K562 (cell line): ENCODE measurements around the gene MYB. TPM values are rescaled to one million over a fixed set of nuclear protein-coding genes. Genes with fewer than 3 reads are reported as not detected.

ENCODE experiments used
- ATAC-seq: fragments of 200-7000 bp; cut with Tn5 transposase; 3 replicates; pipeline ENCODE4 v1.9.1; 2020; ENCODE audit warnings: moderate library complexity
- BruUV-seq: library from RNA; stranded (reverse); fragments of 400-500 nt; replicated peaks from 2 replicates; lab custom pipeline; 2021; lab: Mats Ljungman, UMichigan
- CTCF ChIA-PET: fragments of 300-600 bp; formaldehyde crosslinking; extraction: SDS; loops from one replicate; lab custom pipeline; 2021; ENCODE audit warnings: low intra/inter-chr PET ratio; lab: Yijun Ruan, JAX
- POLR2A ChIA-PET: fragments of 300-600, 350-650 bp; sonication (Branson Sonifier 250); formaldehyde crosslinking; extraction: SDS; loops from one replicate; lab custom pipeline; 2021; ENCODE audit warnings: antibody characterized with exemption, inconsistent platforms; lab: Yijun Ruan, JAX
- DNase-seq, 4 experiments: peaks; one replicate each; pipeline versions ENCODE4 v3.0.0 to v3.0.0-alpha.2; 2011 to 2018; ENCODE audit warnings: low spot score in 3 of 4, mixed read lengths in 3 of 4; ENCODE audit errors: extremely low read depth in 1 of 4
- FAIRE-seq: peaks from 2 replicates; lab custom pipeline; 2011; peaks lifted over from hg19 to GRCh38; lab: Jason Lieb, UNC
- H2AFZ ChIP-seq: 2 replicates; pipeline ENCODE4 v1.6.0; 2011; ENCODE audit warnings: low read depth, low read length, control low read depth, inconsistent platforms
- H3K27ac ChIP-seq: fragments of 200-600 bp; 3 replicates; pipeline ENCODE4 v1.8.0; 2011; ENCODE audit warnings: low read depth, mild to moderate bottlenecking, control low read depth, inconsistent platforms, low read length, moderate library complexity, mixed read lengths; ENCODE audit errors: extremely low read depth
- H3K27me3 ChIP-seq, 2 experiments: fragments of 300-600 bp in 1 of 2; 2 replicates in 1 of 2; 3 replicates in 1 of 2; pipeline versions ENCODE4 v1.6.0 to v1.8.0; 2011; ENCODE audit warnings: inconsistent platforms in 2 of 2, low read length in 2 of 2, mild to moderate bottlenecking in 1 of 2, mixed read lengths in 1 of 2, moderate library complexity in 1 of 2; ENCODE audit not compliant: control insufficient read depth in 2 of 2, insufficient read depth in 2 of 2
- H3K36me3 ChIP-seq: fragments of 300-600 bp; 3 replicates; pipeline ENCODE4 v1.8.0; 2011; ENCODE audit warnings: mild to moderate bottlenecking, low read length, inconsistent platforms; ENCODE audit not compliant: control insufficient read depth, insufficient read depth
- H3K4me1 ChIP-seq, 2 experiments: fragments of 200-600 bp in 1 of 2; replicated peaks in 1 of 2; 2 replicates in 1 of 2; 3 replicates in 1 of 2; pipeline versions ENCODE4 v1.5.1 to v1.8.0; 2011; ENCODE audit warnings: inconsistent platforms in 2 of 2, low read length in 2 of 2, mild to moderate bottlenecking in 1 of 2, mixed read lengths in 1 of 2, moderate library complexity in 1 of 2; ENCODE audit not compliant: control insufficient read depth in 2 of 2, insufficient read depth in 2 of 2
- H3K4me2 ChIP-seq: 2 replicates; pipeline ENCODE4 v1.6.1; 2011; ENCODE audit warnings: low read length, control low read depth, inconsistent platforms, mixed read lengths; ENCODE audit not compliant: insufficient read depth
- H3K4me3 ChIP-seq: fragments of 200-600 bp; sonication (generic), shearing (Covaris generic); 2 replicates; pipeline ENCODE4 v1.5.1; 2016; ENCODE audit warnings: control low read depth, inconsistent platforms
- H3K79me2 ChIP-seq: fragments of 200-600 bp; 3 replicates; pipeline ENCODE4 v1.8.0; 2011; ENCODE audit warnings: low read length, inconsistent platforms; ENCODE audit not compliant: control insufficient read depth, insufficient read depth
- H3K9ac ChIP-seq, 2 experiments: 2 replicates each; pipeline versions ENCODE4 v1.6.0 to v1.6.1; 2011; ENCODE audit warnings: low read depth in 2 of 2, low read length in 2 of 2, control low read depth in 1 of 2, inconsistent platforms in 1 of 2, mild to moderate bottlenecking in 1 of 2, mixed read lengths in 1 of 2; ENCODE audit not compliant: insufficient read depth in 1 of 2
- H3K9me1 ChIP-seq: one replicate; pipeline ENCODE4 v1.6.0; 2011; ENCODE audit warnings: inconsistent platforms, mild to moderate bottlenecking, low read length, moderate library complexity; ENCODE audit not compliant: control insufficient read depth, insufficient read depth
- H3K9me3 ChIP-seq: replicated peaks from 2 replicates; pipeline ENCODE4 v1.5.1; 2011; ENCODE audit warnings: low read depth, low read length, inconsistent platforms; ENCODE audit not compliant: control insufficient read depth, insufficient read depth
- H4K20me1 ChIP-seq: replicated peaks from 2 replicates; pipeline ENCODE4 v1.6.1; 2011; ENCODE audit warnings: low read length, inconsistent platforms, mixed read lengths; ENCODE audit not compliant: control insufficient read depth, insufficient read depth
- BMI1 ChIP-seq: fragments of 150-350 bp; IDR thresholded peaks from 2 replicates; pipeline ENCODE4 v1.6.1; 2014; ENCODE audit warnings: low read length
- LARP7 ChIP-seq: fragments of 450-650 bp; IDR thresholded peaks from 2 replicates; pipeline ENCODE4 v1.6.1; 2016
- NFIC ChIP-seq: fragments of 450-650 bp; IDR thresholded peaks from 2 replicates; pipeline ENCODE4 v1.6.1; 2017; ENCODE audit warnings: mild to moderate bottlenecking, inconsistent platforms
- NFRKB ChIP-seq: fragments of 450-650 bp; IDR thresholded peaks from 2 replicates; pipeline ENCODE4 v1.6.1; 2016; ENCODE audit warnings: low read depth
- THRAP3 ChIP-seq: fragments of 450-650 bp; IDR thresholded peaks from 2 replicates; pipeline ENCODE4 v1.6.1; 2016; ENCODE audit warnings: mild to moderate bottlenecking, inconsistent platforms, borderline replicate concordance
- ZFX ChIP-seq: sonication (generic); formaldehyde crosslinking; IDR thresholded peaks from 2 replicates; pipeline ENCODE4 v1.8.0; 2022; ENCODE audit warnings: mild to moderate bottlenecking, missing genetic modification reagents, moderate library complexity
- ZNF239 ChIP-seq: fragments of 250-450 bp; sonication (Bioruptor Pico); IDR thresholded peaks from 2 replicates; pipeline ENCODE4 v1.4.0; 2020; ENCODE audit warnings: mild to moderate bottlenecking
- ZNF408 ChIP-seq: fragments of 250-450 bp; sonication (Bioruptor Pico); IDR thresholded peaks from 2 replicates; pipeline ENCODE4 v1.4.0; 2020; ENCODE audit warnings: low read depth, mild to moderate bottlenecking, moderate library complexity
- ZNF589 ChIP-seq: fragments of 200-800 bp; sonication (Bioruptor generic); IDR thresholded peaks from 2 replicates; pipeline ENCODE4 v1.6.1; 2016; ENCODE audit warnings: low read depth, missing genetic modification characterization, missing compliant biosample characterization
- ZSCAN29 ChIP-seq: fragments of 450-650 bp; IDR thresholded peaks from 2 replicates; pipeline ENCODE4 v1.6.1; 2017
- WGBS: fragments of 100-300 bp; shearing (Covaris generic); methylation state at CpG from one replicate; pipeline ENCODE4 v1.1.6; 2016; ENCODE audit warnings: low coverage, mixed read lengths; ENCODE audit not compliant: insufficient coverage; ENCODE audit errors: missing lambda C conversion rate; 5-methylcytosine and 5-hydroxymethylcytosine counted together
- in situ Hi-C: fragments of 300-500 bp; cut with MboI; formaldehyde crosslinking; loops from 4 replicates; pipeline ENCODE4 v1.15.0; 2018; ENCODE audit warnings: inconsistent platforms, mixed read lengths
- intact Hi-C: fragments of 100-400 bp; cut with micrococcal nuclease; formaldehyde crosslinking; loops from 2 replicates; pipeline ENCODE4 v1.14.2; 2022
- polyA plus RNA-seq, 8 experiments: library from polyadenylated mRNA; depleted of rRNA in 4 of 8; stranded (reverse) in 5 of 8; unstranded in 3 of 8; fragments of >200 nt; fragmentation: Nextera tagmentation in 2 of 8; fragmentation: Illumina TruSeq in 1 of 8; extraction: Ambion mirVana in 2 of 8; extraction: Trizol in 1 of 8; gene quantifications; 2 replicates each; pipeline versions ENCODE4 v1.2.1 to v1.2.3, GENCODE V29; 2011 to 2014; ENCODE audit warnings: inconsistent platforms in 1 of 8, missing spikeins in 1 of 8
- total RNA-seq, 7 experiments: library from RNA; depleted of rRNA in 6 of 7; stranded (reverse); fragments of >200 nt in 6 of 7; fragmentation: Illumina TruSeq in 2 of 7; extraction: Trizol in 2 of 7; gene quantifications; 2 replicates each; pipeline versions ENCODE4 v1.2.1 to v1.2.3, GENCODE V29; 2011 to 2021; ENCODE audit warnings: low replicate concordance in 1 of 7
- TF ChIP-seq, protein P1 (sequence below): sonication (generic); formaldehyde crosslinking; IDR thresholded peaks from 2 replicates; pipeline ENCODE4 v1.8.1; 2023; ENCODE audit warnings: mild to moderate bottlenecking, missing genetic modification reagents
- TF ChIP-seq, protein P2 (sequence below): fragments of 250-450 bp; sonication (Bioruptor Pico); IDR thresholded peaks from 2 replicates; pipeline ENCODE4 v1.8.0; 2021; ENCODE audit warnings: borderline replicate concordance, mild to moderate bottlenecking, moderate library complexity; ENCODE audit not compliant: poor library complexity, severe bottlenecking
- TF ChIP-seq, protein P3 (sequence below): sonication (generic); IDR thresholded peaks from 2 replicates; pipeline ENCODE4 v1.6.1; 2016
- TF ChIP-seq, protein P4 (sequence below): fragments of 450-650 bp; IDR thresholded peaks from 2 replicates; pipeline ENCODE4 v1.6.1; 2017; ENCODE audit warnings: antibody characterized with exemption, mild to moderate bottlenecking

The MYB gene
- total and polyA plus RNA-seq, 9 of the 15 experiments (the other 6 are each of a cell fraction or from before 2014, with no cell fraction given): 35.8 to 218 (median 140) TPM

DNA sequence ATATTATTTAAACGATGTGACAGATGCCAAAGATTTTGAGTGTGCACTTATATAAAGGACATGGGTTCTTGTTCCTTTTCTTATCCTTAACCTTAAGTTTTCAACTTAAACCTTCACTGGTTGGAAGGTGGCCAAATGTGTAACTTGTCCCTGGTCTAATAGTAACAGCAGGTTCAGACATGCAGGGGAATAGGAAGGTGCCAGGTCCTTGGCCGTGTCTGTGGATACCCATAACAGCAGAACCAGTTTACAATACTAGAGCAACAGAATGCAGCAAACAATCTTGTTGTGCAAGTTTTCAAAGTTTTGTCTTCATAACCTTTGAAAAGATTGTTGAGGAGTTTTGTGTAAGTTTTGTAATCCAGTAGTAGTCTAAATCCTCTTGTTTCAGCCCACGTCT, 4.4 kb downstream of the MYB start:
- Histone ChIP-seq H3K27ac (peak overlapping the region; percentile 18; the same call in 2 of the 3 replicates), H3K9me3 (peaks cover 6% of the 10 kb centered on the region; the same call in 1 of the 2 replicates), H4K20me1 (no peaks in the 10 kb centered on the region), H3K27me3 (no peaks in the 10 kb centered on the region), H3K9me1 (no peaks in the 10 kb centered on the region), H3K4me1 (peaks cover 26 to 35% of the 10 kb centered on the region in 2 experiments), H3K4me3 (peak overlapping the region; percentile 71; the same call in 1 of the 2 replicates), H3K79me2 (peaks cover 97% of the 10 kb centered on the region), H3K4me2 (peak overlapping the region; percentile 57), H3K36me3 (peaks cover 63% of the 10 kb centered on the region), H2AFZ (no peak overlapping the region), H3K9ac (peak overlapping the region in 1 of 2 experiments; percentile 76; a peak in 2 of 4 replicates)
- intact Hi-C loops (loop anchor here (2.0 to 10.0 kb wide), 2 partner anchors 237 to 1231 kb away; partner anchors contain the start of gene TBPL1), in situ Hi-C loops (loop anchor here (5.0 to 10.0 kb wide), 2 partner anchors 38 to 239 kb away; no protein-coding TSS in a partner anchor)
- DNase-seq (peak in 1 of 4 experiments; percentile 70), FAIRE-seq (no peak), ATAC-seq (no peak)
- TF ChIP-seq ZSCAN29: no peak
- TF ChIP-seq, protein P1, sequence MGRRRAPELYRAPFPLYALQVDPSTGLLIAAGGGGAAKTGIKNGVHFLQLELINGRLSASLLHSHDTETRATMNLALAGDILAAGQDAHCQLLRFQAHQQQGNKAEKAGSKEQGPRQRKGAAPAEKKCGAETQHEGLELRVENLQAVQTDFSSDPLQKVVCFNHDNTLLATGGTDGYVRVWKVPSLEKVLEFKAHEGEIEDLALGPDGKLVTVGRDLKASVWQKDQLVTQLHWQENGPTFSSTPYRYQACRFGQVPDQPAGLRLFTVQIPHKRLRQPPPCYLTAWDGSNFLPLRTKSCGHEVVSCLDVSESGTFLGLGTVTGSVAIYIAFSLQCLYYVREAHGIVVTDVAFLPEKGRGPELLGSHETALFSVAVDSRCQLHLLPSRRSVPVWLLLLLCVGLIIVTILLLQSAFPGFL (CRISPR knock-in tag): no peak
- no peak for TF ChIP-seq ZNF239 (CRISPR knock-in tag)
- no peak for TF ChIP-seq ZNF408
- no peak for TF ChIP-seq ZFX
- TF ChIP-seq LARP7: no peak
- no peak for TF ChIP-seq ZNF589 (CRISPR knock-in tag)
- TF ChIP-seq, protein P2, sequence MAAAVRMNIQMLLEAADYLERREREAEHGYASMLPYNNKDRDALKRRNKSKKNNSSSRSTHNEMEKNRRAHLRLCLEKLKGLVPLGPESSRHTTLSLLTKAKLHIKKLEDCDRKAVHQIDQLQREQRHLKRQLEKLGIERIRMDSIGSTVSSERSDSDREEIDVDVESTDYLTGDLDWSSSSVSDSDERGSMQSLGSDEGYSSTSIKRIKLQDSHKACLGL (CRISPR knock-in tag): no peak
- TF ChIP-seq NFRKB: 0 out of 2 replicates have a peak, but pooled peaks have one; percentile 7
- TF ChIP-seq, protein P3, sequence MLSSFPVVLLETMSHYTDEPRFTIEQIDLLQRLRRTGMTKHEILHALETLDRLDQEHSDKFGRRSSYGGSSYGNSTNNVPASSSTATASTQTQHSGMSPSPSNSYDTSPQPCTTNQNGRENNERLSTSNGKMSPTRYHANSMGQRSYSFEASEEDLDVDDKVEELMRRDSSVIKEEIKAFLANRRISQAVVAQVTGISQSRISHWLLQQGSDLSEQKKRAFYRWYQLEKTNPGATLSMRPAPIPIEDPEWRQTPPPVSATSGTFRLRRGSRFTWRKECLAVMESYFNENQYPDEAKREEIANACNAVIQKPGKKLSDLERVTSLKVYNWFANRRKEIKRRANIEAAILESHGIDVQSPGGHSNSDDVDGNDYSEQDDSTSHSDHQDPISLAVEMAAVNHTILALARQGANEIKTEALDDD: peak; percentile 92
- TF ChIP-seq THRAP3: 0 out of 2 replicates have a peak, but pooled peaks have one; percentile 40
- TF ChIP-seq, protein P4, sequence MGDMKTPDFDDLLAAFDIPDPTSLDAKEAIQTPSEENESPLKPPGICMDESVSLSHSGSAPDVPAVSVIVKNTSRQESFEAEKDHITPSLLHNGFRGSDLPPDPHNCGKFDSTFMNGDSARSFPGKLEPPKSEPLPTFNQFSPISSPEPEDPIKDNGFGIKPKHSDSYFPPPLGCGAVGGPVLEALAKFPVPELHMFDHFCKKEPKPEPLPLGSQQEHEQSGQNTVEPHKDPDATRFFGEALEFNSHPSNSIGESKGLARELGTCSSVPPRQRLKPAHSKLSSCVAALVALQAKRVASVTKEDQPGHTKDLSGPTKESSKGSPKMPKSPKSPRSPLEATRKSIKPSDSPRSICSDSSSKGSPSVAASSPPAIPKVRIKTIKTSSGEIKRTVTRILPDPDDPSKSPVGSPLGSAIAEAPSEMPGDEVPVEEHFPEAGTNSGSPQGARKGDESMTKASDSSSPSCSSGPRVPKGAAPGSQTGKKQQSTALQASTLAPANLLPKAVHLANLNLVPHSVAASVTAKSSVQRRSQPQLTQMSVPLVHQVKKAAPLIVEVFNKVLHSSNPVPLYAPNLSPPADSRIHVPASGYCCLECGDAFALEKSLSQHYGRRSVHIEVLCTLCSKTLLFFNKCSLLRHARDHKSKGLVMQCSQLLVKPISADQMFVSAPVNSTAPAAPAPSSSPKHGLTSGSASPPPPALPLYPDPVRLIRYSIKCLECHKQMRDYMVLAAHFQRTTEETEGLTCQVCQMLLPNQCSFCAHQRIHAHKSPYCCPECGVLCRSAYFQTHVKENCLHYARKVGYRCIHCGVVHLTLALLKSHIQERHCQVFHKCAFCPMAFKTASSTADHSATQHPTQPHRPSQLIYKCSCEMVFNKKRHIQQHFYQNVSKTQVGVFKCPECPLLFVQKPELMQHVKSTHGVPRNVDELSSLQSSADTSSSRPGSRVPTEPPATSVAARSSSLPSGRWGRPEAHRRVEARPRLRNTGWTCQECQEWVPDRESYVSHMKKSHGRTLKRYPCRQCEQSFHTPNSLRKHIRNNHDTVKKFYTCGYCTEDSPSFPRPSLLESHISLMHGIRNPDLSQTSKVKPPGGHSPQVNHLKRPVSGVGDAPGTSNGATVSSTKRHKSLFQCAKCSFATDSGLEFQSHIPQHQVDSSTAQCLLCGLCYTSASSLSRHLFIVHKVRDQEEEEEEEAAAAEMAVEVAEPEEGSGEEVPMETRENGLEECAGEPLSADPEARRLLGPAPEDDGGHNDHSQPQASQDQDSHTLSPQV: 0 out of 2 replicates have a peak, but pooled peaks have one; percentile 29
- peak; percentile 77 for TF ChIP-seq NFIC
- no peak for TF ChIP-seq BMI1
- POLR2A ChIA-PET: interaction anchor here (2.9 kb wide), 1 partner anchor 131 kb away, joined by 8 read pairs; the partner anchor contains the start of gene HBS1L
- CTCF ChIA-PET: interaction anchor here (1.3 kb wide), 1 partner anchor 238 kb away, joined by 3 read pairs; no protein-coding TSS in a partner anchor
- BruUV-seq: no TSS peak
- 34% methylated on average over 3 of the region's 3 CpGs for WGBS
